IPS DF 19.7 (cell line): ENCODE measurements around the gene HDAC2.
"Not testable (repeated sequence)": the region's sequence is repeated elsewhere in the genome, so short reads cannot be mapped to it uniquely, and the experiment has no call there.

Experiments
- DNase-seq: peaks from one replicate; pipeline ENCODE4 v3.0.0-alpha.2; 2013; ENCODE audit warnings: low read depth, low spot score

HDAC2 gene

DNA sequence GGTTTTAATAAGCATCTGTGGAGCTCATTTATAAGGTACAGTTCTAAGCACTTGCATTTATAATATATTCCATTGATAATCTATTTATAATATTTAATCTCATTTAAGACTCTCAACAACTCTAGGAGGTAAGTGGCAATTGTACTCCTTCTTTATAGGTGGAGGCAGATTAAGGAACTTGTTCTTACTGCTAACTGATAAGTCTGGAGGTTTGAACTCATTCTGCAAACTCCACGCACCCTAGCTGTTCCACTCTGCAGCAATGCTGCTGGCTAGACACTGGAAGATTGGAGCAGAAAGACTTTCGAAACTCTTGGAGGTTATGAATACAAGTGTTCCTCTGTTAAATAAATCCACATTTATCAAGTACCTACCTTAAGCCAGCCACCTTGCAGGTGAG lies 793 bp upstream of the HDAC2 start:
- DNase-seq, result no peak

DNA sequence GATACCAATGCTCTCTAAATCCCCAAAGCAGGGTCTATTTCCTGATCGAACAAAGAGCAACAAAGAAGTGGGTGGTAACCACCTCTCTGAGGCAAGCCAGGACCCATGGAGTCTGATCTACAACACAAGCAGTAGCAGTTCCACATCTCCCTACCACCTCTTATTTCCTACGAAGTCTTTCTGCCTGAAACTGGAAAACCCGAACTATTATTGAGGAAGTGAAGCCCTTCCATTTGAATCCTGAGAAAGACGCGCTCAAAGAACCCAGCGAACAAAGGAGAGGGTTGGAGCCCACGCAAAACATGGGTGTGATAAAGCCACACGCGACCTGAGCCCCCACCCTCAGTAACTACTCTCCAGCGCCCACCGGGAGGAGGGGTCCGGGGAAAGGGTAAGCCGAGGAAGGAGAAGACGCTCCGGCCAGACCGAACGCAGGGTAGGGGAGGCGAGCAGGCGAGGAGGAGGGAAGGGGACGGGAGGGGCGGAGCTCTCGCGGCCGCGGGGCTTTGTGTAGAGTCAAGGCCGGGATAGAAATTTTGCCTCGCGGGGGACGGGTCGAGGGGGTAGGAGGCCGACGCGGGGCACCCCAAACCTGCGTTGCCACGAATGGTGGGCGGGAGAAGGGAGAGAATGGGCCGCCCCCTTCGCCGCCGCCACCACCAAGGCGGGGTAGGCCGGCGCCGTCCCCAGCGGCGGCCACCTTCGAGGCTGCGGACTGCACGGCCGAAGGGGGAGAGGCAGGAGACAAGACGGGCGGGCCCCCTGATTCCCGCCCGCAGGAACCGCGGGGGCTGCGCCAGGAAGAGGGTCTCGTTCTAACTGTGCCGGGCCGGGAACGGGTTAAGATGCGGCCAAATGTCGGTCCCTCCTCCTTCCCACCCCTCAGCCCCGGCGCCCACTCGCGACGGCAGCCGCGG lies 802 bp downstream of the HDAC2 start:
- peak; percentile 42 for DNase-seq

DNA sequence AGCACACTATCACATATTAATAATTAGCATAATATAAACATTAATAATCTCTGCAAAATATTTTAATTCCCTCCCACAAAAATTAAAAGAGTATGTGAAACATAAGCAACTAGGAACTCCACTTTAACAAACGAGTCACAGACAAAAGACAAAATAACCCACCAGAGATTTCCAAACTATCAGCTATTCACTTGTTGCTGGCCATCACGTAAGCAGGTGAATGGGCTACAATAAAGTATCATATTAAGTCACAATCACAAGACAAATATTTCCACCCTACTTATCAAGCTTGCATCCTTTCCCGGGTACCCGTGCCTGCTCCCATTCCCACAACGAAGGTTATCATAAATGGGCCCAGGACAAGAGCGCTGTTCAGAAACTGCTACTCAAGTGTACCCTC lies 2.5 kb downstream of the HDAC2 start:
- no peak for DNase-seq

DNA sequence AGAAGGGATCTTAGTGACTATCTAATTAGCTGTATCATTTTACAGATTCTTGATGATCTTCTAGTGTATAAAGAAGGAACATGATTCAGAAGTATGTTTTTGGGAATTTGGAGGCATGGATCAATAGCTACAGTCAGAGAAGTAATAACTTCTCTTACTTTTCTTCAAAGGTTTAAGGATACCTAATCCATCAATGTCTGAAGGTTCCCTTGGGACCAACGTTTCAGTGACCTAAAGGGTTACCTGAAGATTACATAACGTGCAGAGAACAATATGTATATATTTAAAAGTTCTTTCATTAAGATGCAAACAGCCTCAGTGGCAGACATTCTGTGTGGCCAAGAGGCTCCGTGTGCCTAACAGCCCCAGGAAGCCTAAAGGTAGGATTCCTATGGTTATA lies 3.2 kb downstream of the HDAC2 start:
- no peak for DNase-seq

DNA sequence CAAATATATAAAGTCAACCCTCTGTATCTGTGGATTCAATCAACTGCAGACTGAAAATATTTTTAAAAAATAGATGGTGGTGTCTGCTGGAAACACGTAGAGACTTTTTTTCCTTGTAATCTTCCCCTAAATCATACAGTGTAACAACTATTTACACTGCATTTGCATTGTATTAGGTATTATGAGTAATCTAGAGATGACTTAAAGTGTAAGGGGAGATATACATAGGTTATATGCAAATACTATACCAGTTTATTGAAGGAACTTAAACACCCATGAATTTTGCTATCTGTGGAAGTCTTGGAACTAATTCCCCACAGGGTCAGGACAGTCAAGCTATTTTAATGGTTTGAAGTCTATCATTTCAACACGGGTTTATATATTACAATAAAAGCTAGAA lies 10.2 kb downstream of the HDAC2 start:
- no peak for DNase-seq

DNA sequence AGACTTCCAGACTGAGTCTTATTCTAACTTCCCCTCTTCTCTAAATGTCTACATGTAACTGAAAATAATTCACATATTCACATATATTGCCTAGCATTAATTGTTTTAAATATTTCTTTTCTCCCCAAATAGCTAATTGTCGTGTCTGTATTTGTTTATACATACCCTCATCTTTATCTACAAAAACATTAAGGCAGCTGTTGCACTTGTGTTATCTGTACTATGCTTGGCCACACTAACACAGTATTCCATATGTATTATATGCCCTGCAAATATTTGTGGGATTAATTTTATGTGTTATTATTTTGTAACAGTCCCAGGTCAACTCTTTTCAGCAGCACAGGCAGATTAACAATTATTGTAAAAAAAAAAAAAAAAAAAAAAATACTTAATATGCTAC lies 11.7 kb downstream of the HDAC2 start:
- no peak for DNase-seq

DNA sequence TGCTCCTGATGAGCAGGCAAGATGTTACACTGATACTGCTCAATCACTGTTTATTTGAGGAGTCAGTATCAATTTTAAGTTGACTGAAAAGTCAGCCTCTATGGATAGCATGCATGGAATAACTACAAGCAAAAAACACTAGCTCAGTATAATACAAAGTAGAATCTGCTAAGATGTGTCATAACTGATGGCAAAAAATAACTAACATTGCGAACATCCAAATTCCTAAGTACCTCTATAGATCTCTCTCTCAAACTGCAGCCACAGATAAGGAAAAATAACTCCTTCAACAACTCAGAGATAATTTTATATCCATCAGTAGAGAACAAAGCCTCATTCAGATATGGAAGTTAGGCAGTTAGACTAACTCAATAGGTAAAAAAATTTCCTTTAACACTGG lies 16.3 kb downstream of the HDAC2 start:
- DNase-seq, result no peak

DNA sequence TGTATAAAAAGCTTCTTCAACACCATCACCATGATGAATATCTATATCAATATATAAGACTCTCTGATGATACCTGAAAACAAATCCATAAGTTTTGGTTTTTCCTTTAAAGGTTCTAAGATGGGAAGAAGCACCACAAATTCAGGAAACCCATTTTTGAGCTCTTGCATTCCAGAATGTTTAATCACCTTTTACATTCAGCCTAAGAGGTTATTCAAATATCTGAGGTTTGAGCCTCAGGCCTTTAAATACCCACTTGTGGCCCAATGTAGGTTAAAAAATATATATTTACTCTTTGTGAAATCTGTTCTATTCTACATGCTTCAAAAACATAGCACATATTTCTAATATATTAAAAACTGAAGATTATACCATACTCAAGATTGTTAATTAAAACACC lies 17.6 kb downstream of the HDAC2 start:
- DNase-seq, result no peak

DNA sequence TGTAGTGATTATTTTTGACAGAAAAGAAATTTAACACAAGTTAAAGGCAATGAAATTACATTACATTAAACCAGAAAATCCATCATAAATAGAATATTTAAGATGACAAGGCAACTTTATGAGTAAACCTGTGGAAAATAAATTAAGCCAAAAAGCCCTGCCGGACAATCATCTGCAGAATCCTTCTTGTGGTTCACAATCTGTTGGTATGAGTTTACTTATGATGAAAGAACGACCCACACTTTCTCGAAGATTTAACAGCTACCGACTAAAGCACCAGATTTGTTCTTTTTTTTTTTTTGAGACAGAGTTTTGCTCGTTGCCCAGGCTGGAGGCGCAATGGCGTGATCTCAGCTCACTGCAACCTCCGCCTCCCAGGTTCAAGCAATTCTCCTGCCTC lies 21.4 kb downstream of the HDAC2 start:
- DNase-seq, result no peak

DNA sequence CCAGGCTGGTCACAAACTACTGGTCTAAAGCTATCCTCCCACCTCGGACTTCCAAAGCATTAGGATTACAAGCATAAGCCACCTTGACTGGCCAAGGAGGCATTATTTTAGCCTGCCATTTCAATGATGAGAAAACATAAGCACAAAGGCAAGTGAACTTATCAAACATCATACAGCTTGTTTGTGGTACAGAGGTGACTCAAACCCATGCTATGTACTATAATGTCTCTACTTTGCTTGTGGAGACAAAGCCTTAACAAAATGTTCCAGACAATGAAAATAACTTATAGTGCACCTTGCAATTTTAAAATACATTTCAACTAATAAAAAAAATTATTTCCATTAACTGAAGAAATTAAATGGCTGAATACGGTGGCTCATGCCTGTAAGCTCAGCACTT lies 26.2 kb downstream of the HDAC2 start:
- no peak for DNase-seq

DNA sequence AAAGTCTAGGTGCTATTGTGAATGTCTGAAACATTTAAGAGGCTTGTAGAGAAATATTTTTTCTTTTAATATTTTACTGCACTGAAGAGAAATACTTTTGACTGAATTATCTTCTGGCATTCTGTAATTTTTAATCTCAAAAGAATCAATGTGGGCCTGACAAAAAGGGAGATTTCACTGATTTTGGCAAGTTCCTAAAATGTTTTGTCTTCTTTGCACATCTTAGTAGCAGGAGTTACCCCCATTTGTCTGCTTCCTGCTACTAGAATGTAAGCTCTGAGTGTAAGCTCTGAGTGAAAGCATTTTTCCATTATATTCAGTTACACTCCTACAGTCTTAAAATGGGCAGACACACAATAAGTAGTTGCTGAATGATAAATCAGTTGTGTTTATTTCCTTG lies 31.1 kb downstream of the HDAC2 start:
- DNase-seq, result no peak

DNA sequence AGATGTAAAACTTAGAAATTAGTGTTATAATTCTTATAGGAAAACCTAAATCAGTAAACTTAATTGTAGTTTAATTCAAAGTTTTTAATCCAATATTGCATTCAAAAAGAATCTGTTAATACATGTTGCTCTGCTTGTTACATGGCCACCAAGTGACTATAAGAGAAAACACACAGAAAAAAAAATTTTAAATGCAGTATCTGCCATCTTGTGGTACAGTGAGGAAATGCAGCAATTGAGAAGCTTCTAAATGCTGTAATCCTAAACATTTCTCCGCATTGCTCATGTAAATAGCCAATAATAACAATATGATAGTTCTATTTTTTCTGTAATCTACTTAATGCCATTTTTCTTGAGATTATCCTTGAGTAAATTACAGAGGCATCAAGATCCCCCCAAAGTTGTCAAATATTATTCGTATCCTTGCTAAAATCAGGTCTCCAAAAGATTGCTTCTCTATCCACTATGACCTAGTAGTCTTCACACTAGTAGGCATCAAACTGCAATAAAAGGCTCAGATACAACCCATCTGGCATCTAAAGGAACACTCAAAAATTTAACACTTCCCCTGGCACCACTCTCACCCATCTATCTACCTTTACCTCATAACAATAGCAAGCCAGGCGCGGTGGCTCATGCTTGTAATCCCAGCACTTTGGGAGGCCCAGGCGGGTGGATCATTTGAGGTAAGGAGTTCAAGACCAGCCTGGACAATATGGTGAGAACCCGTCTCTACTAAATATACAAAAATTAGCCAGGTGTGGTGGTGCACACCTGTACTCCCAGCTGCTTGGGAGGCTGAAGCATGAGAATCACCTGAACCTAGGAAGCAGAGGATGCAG lies 34.6 kb downstream of the HDAC2 start:
- peak; percentile 15 for DNase-seq

DNA sequence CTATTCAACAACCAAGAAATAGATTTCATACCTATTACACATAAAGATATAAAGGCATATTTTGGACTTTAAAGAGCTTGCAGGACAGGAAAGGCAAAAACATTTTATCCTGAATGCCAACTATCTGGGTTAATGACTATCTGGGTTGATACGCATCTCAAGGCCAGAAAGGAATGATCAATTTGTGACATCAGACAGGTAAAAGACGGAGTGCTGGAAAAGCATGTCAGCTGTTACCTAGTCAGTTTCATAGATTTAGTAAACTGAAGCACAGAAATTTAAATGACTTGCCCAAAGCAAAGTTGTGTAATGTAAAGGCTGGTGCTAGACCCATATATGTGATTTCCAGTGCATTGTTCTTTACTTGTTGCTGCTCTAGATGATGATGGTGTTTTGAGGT lies 36.8 kb downstream of the HDAC2 start:
- no peak for DNase-seq

DNA sequence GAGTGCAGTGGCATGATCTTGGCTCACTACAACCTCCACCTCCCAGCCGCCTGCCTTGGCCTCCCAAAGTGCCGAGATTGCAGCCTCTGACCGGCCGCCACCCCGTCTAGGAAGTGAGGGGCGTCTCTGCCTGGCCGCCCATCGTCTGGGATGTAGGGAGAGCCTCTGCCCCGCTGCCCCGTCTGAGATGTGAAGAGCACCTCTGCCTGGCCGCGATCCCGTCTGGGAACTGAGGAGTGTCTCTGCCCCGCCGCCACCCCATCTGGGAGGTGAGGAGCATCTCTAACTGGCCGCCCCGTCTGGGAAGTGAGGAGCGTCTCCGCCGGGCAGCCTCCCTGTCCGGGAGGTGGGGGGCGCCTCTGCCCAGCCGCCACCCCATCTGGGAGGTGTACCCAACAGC lies 39.0 kb downstream of the HDAC2 start:
- DNase-seq, result not testable (repeated sequence)

DNA sequence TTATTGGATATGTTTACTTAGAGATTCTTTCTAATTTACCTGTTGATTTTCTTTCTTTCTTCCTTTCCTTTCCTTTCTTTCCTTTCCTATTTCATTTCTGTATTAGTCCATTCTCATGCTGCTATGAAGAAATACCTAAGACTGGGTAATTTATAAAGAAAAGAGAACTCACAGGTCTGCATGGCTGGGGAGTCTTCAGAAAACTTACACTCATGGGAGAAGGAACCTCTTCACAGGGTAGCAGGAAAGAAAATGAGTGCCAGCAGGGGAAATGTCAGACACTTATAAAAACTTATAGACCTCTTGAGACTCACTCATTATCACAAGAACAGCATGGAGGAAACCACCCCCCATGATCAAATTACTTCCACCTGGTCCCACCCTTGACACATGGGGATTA lies 40.8 kb downstream of the HDAC2 start:
- DNase-seq, result no peak

DNA sequence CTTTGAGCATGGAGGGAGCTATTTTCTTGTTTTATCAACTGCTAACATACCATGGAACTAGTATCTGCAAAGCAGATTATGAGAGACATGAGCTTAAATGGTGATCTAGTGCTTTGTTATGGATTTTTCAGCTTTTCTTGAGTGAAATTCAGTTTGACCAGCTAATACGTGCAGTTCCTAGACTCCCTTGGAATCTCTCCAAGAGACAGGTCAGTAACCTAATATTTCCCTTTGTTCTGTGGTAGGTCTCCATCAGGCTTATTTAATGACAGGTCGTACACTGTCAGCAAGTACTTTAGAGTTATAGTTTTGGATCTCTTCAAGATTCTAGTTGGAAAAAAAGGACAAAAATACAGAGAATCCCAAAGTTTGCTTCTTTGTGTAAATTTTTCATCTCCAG lies 43.9 kb downstream of the HDAC2 start:
- DNase-seq, result no peak

DNA sequence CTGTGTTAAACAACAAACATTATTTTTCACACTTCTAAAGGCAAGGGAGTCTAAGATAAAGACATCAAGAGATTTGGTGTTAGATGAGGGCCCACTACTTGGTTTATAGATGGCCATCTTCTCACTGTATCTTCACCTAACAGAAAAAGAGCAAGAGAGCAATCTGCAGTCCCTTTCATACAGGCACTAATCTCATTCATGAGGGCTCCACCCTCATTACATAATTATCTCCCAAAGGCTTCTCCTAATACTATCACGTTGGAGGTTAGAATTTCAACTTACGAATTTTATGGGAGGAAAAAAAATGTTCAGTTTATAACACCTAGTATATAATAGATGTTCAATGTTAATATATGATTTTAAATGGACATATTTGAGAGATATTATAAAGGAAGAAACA lies 45.6 kb downstream of the HDAC2 start:
- no peak for DNase-seq

DNA sequence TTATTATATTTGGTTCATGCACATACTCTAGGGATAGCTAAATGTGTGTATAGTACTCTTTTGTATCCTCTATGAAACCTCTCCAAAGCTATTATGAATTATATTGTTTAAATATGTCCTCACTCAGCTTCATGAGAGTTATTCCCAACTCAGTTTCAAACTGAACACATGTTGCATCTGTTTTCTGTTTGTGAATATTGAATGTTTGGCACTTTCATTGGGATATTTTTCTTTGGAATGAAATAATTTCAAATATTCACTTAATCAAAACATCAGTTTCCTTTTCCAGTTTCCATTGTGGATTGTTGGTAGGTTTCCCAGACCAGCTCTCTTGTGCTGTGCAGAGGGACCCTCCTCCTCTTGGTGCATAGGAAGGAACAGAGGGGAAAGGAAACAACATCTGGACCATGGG lies 46.6 kb downstream of the HDAC2 start:
- DNase-seq, result no peak

DNA sequence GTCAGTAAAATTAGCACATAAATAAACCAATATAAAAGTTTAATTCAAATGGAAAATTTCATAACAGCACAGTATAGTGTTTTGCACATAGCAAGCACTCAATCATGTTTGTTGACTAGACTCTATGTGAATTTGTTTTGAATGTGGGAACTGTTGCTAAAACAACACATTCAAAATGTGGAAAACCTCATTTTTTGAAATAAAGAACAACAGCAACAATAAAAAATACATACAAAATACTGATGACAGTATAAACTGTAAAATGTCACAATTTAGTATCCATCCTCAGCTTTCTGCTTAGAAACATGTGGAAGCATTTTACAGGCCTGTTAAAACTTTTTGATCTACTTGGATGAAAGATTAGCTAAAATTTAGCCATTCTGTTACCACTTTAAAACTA lies 47.4 kb downstream of the HDAC2 start:
- no peak for DNase-seq

DNA sequence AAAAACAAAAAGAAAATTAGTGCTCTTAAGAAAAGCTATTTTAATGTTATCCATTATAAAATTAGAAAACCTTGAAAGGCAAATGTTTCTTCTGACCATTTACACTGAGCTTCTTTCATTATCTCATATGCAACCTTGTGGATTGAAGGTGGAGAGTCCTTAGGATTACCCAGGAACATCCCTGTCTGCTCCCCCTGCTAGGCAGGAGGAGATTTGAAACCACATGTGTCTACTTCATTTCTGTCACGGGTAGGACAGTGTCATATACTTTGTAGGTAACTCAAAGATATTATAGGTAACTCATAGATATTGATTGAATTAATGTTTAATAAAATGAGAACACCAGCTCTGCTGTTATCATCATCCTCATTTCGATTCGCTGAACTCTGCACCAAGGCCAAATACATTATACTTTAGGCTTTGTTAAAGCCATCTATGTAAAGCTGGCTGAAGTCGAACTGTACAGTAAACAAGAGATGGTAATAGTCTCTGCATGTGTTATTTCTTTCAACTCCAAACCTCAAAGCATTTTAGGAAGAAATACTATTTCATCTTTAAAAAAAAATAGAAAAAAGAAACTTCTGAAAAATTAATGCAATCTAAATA lies 49.5 kb downstream of the HDAC2 start:
- no peak for DNase-seq

DNA sequence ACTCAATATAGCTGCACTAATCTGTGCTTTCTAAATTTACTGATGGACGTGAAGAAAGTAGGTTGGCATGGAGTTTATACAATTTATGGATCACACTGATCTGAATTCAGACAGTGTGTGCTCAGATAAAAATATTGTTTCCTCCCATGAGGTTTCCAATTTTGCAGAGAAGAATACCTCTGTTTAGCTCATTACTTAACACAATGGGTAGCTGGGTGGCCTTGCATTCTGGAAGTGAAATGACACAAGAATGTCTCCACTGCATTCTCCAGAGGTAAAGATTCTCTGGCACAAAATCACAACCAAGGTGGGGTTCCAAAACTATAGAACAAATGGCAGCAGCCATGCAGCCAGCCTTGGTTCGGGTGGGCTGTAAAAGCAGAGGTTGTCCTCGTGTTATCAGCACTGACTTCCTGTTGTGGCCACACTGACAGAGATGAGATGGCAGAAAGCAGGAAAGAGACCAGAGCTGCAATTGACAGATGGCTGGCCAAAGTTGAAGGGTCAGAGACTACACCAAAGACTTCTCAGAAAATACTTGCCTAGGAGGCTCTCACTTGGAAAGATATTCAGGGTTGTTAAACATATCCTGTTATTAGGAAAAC lies 50.2 kb downstream of the HDAC2 start:
- DNase-seq, result no peak

DNA sequence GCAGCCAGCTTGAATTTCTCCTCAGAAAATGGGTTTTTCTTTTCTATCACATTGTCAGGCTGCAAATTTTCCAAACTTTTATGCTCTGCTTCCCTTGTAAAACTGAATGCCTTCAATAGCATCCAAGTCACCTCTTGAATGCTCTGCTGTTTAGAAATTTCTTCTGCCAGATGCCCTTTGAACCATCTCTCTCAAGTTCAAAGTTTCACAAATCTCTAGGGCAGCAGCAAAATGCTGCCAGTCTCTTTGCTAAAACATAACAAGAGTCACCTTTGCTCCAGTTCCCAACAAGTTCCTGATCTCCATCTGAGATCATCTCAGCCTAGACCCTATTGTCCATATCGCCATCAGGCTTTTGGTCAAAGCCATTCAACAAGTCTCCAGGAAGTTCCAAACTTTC lies 60.7 kb downstream of the HDAC2 start:
- DNase-seq, result not testable (repeated sequence)
